ENCODE measurements around the gene OSBPL10. TPM values are rescaled to one million over a fixed set of nuclear protein-coding genes. Genes with fewer than 3 reads are reported as not detected.
"Not testable (repeated sequence)": the region's sequence is repeated elsewhere in the genome, so short reads cannot be mapped to it uniquely, and the experiment has no call there.

The OSBPL10 gene
- total RNA-seq, 1 donor from 2014 or later = 12.1 TPM

DNA sequence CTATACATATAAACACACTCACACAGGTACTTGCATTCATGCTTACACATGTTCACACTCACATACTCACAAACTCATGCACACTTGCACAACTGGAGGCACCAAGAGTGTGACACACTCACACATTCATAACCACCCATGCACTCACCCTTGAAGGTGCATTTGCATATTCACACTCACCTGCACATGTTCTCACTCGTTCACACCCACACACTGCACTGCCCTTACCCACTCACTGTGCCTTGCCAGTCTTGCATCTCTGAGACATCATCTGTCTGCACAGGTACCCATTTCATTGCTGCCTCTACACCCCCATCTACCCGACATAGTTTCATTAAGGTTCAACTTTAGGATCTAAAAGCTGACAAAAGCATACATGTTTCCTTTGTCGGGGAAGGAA is 95.8 kb downstream of the OSBPL10 start:
- peaks cover 3% of the 10 kb centered on the region for H3K9me3 Mint-ChIP-seq

DNA sequence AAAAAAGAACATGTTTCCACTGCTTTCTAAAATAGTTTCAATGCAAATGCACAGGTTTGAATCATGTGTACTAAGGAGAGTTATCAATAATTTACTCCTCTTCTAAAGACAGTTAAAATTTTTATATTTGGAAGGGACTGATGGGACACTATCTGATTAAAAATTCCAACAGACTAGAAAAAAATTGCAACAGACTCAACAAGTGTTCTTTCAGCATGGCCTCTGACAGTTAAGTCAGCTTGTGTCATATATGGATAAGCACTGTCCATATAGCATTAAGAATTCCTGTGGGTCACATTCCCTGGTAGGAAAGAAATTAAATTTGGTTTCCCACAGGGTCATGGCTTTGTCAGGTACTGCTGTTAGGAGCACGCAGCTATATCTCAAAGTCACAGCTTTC is 96.8 kb downstream of the OSBPL10 start:
- H3K36me3 Mint-ChIP-seq (ENCODE audit: low read depth) = peaks cover 5% of the 10 kb centered on the region
- intact Hi-C loops (cut with micrococcal nuclease) = no loop called here
- H3K27me3 Mint-ChIP-seq (ENCODE audit: insufficient read depth) = peaks cover under 1% of the 10 kb centered on the region
- no peak overlapping the region for H3K27ac Mint-ChIP-seq
- H3K4me3 Mint-ChIP-seq = no peak overlapping the region
- H3K9me3 Mint-ChIP-seq = peaks cover 3% of the 10 kb centered on the region
- DNase-seq (ENCODE audit: low spot score) = no peak
- no peaks in the 10 kb centered on the region for H3K4me1 Mint-ChIP-seq (ENCODE audit: low read depth)

More for the DNA sequence above, 95.8 kb downstream of the OSBPL10 start:
- no peak overlapping the region for H3K27ac Mint-ChIP-seq
- no peak overlapping the region for H3K4me3 Mint-ChIP-seq
- H3K27me3 Mint-ChIP-seq (ENCODE audit: insufficient read depth) = peaks cover 2% of the 10 kb centered on the region
- DNase-seq (ENCODE audit: low spot score) = no peak
- no peaks in the 10 kb centered on the region for H3K4me1 Mint-ChIP-seq (ENCODE audit: low read depth)
- H3K36me3 Mint-ChIP-seq (ENCODE audit: low read depth) = peaks cover 5% of the 10 kb centered on the region
- intact Hi-C loops (cut with micrococcal nuclease) = no loop called here

DNA sequence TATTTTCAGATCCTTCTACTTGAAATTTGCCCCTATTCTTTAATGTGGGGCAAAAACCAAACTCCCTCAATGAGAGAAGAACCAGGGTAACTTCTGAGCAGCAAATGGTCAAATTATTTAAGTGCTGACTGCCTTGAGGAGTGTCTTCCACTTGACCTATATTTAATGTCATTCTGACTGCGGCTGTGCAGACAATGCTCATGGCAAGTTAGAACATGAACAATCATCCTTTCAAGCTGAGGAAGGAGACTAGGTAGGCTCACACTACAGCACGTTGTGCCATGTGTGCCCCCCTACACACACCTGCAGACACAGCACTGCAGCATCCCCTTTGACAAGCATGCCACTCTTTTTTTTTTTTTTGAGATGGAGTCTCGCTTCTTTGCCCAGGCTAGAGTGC is 98.2 kb downstream of the OSBPL10 start:
- intact Hi-C loops (cut with micrococcal nuclease) = no loop called here
- H3K4me1 Mint-ChIP-seq (ENCODE audit: low read depth) = no peaks in the 10 kb centered on the region
- H3K27ac Mint-ChIP-seq = no peak overlapping the region
- peaks cover 3% of the 10 kb centered on the region for H3K9me3 Mint-ChIP-seq
- H3K36me3 Mint-ChIP-seq (ENCODE audit: low read depth) = peaks cover 5% of the 10 kb centered on the region
- DNase-seq (ENCODE audit: low spot score) = no peak
- no peaks in the 10 kb centered on the region for H3K27me3 Mint-ChIP-seq (ENCODE audit: insufficient read depth)
- H3K4me3 Mint-ChIP-seq = no peak overlapping the region

DNA sequence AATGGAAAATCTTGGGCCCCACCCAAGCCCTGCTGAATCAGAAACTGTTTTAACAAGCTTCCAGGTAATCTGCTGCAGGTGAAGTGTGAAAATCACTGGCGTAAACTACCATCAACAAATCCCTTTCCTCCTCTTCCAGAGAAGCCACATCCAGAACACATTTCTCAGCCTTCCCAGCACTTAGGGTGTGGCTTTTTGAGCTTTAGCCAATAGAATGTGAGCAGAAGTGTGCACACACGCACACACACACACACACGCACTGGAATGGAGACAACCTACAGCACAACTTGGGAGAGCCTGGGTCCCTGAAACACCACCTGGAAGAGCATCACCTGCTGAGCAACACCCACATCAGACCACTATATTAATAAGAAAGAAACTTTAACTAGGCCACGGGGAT is 98.6 kb downstream of the OSBPL10 start:
- H3K9me3 Mint-ChIP-seq = peaks cover 3% of the 10 kb centered on the region
- no peak for DNase-seq (ENCODE audit: low spot score)
- intact Hi-C loops (cut with micrococcal nuclease) = no loop called here
- H3K4me3 Mint-ChIP-seq = no peak overlapping the region
- H3K27ac Mint-ChIP-seq = no peak overlapping the region
- peaks cover 5% of the 10 kb centered on the region for H3K36me3 Mint-ChIP-seq (ENCODE audit: low read depth)
- no peaks in the 10 kb centered on the region for H3K27me3 Mint-ChIP-seq (ENCODE audit: insufficient read depth)
- H3K4me1 Mint-ChIP-seq (ENCODE audit: low read depth) = no peaks in the 10 kb centered on the region

DNA sequence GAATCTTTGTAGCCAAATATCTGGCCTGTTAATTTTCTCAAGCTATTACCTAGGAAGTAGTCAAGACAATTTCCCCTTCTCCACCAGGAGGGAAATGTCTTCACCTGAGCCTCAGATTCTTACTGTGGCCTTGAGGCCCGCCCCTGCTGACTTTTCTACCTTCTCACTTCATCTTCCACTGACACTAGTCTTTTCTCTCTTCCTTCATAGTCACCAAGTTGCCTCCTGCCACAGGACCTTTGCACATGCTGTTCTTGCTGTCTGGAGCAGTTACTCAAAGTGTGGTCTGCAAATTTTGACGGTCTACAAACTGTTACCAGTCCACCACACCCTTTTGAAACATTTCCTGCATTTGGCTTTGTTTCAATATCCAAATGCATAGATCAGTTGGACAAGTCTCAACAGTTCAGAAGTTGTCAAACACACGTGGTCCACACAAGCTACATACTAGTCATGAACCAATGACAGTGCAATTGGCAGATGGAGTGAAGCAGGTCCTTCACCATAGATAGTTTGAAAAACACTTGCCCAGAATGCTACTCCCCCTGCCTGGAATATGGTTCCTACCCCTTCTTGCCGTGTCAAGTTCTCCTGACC is 100.5 kb downstream of the OSBPL10 start:
- H3K27ac Mint-ChIP-seq = no peak overlapping the region
- no peaks in the 10 kb centered on the region for H3K27me3 Mint-ChIP-seq (ENCODE audit: insufficient read depth)
- peaks cover 5% of the 10 kb centered on the region for H3K4me1 Mint-ChIP-seq (ENCODE audit: low read depth)
- H3K4me3 Mint-ChIP-seq = no peak overlapping the region
- intact Hi-C loops (cut with micrococcal nuclease) = no loop called here
- no peak for DNase-seq (ENCODE audit: low spot score)
- H3K9me3 Mint-ChIP-seq = peaks cover 3% of the 10 kb centered on the region
- H3K36me3 Mint-ChIP-seq (ENCODE audit: low read depth) = peaks cover 2% of the 10 kb centered on the region

DNA sequence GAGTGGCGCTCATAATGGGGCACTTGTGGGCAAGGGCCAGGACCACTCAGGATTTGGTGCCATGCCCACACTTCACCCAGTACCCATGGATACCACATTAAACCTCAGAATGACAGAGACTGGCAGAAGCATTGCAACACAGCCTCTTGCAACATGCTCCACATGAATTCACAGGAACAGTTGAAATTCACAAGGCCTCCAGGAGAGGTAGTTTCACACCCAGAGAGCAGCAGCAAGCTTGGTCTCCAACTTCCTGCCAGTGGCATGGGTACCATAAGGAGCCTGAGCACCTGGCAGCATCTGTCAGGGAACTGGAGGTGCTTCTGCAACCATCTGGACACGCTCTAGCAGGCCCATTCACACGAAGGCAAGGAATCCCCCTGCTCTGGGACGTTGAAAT is 101.0 kb downstream of the OSBPL10 start:
- peaks cover 2% of the 10 kb centered on the region for H3K36me3 Mint-ChIP-seq (ENCODE audit: low read depth)
- no peak overlapping the region for H3K27ac Mint-ChIP-seq
- H3K27me3 Mint-ChIP-seq (ENCODE audit: insufficient read depth) = no peaks in the 10 kb centered on the region
- DNase-seq (ENCODE audit: low spot score) = no peak
- intact Hi-C loops (cut with micrococcal nuclease) = no loop called here
- H3K9me3 Mint-ChIP-seq = peaks cover 3% of the 10 kb centered on the region
- H3K4me3 Mint-ChIP-seq = no peak overlapping the region
- peaks cover 5% of the 10 kb centered on the region for H3K4me1 Mint-ChIP-seq (ENCODE audit: low read depth)

DNA sequence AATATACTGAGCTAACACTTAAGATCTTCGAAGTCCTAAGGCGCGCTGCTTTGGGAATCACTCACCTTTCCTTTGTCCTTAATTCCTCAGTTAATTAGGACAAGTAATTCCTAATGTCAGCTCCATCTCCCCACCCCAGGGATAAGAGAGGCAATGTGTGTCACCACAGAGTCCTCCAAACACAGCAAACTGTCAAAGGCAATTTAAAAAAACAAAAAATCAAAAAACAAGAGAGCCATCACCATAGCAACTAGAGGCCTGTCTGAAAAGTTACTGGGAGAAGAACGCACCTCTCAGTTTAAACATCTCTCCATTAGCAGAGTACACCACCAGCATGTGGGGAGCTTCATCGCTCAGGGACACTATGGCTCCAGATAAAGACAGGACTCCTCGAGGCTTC is 101.7 kb downstream of the OSBPL10 start:
- Mint-ChIP-seq H3K27me3 (ENCODE audit: insufficient read depth) (no peaks in the 10 kb centered on the region), H3K27ac (no peak overlapping the region), H3K9me3 (peaks cover 3% of the 10 kb centered on the region), H3K36me3 (ENCODE audit: low read depth) (peaks cover 2% of the 10 kb centered on the region), H3K4me3 (no peak overlapping the region), H3K4me1 (ENCODE audit: low read depth) (peaks cover 5% of the 10 kb centered on the region)
- intact Hi-C loops (cut with micrococcal nuclease) = no loop called here
- DNase-seq (ENCODE audit: low spot score) = no peak

DNA sequence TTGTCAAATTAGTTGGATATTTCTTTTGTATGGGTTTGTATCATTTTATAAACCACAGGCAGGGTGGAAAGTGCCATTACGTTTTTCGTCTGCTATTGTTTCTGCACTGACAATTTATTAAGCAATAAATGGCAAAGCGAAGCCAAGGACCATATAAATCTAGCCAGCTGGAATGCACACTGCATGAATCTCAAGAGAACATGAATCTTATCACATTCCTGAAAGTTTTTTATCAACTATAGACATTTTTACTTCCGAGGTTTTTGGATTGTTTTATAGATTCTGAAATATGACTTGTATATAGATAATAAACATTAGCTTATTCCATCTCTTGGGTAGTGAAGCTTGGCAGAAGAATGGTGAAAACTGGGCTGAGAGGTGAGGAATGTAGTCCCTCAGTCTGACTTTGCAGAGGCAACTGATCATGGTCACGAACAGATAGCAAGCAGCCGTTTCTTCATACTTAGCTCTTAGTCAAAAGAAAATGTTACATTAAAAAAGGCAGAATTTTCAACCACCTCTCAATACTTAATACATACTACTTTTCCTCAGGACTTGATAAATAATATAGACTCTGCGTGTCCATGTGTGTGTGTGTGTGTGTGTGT is 102.7 kb downstream of the OSBPL10 start:
- no peak overlapping the region for H3K4me3 Mint-ChIP-seq
- no peaks in the 10 kb centered on the region for H3K27me3 Mint-ChIP-seq (ENCODE audit: insufficient read depth)
- peaks cover 2% of the 10 kb centered on the region for H3K36me3 Mint-ChIP-seq (ENCODE audit: low read depth)
- H3K4me1 Mint-ChIP-seq (ENCODE audit: low read depth) = peaks cover 5% of the 10 kb centered on the region
- peaks cover 3% of the 10 kb centered on the region for H3K9me3 Mint-ChIP-seq
- DNase-seq (ENCODE audit: low spot score) = no peak
- no peak overlapping the region for H3K27ac Mint-ChIP-seq
- intact Hi-C loops (cut with micrococcal nuclease) = no loop called here

DNA sequence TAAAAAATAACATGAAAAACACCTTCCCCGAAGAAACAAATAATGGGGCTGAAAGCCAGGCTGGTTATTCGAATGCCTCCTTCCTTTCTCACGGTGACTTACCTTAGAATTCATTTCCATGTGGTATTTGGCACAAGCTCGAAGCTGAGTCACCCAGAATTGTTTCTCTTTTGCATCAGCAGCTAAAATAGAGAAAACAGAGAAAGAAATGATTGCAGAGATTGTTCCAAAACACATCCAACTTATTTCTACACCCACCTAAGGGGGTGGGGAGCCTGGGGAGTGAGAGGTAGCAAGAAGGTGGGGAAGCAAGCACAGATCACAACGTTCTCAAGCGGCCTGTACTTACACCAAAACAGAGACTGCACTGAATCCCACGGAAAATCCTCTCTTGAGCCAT is 104.7 kb downstream of the OSBPL10 start:
- no peak for DNase-seq (ENCODE audit: low spot score)
- H3K27me3 Mint-ChIP-seq (ENCODE audit: insufficient read depth) = no peaks in the 10 kb centered on the region
- H3K4me3 Mint-ChIP-seq = no peak overlapping the region
- intact Hi-C loops (cut with micrococcal nuclease) = no loop called here
- no peak overlapping the region for H3K27ac Mint-ChIP-seq
- peaks cover 2% of the 10 kb centered on the region for H3K36me3 Mint-ChIP-seq (ENCODE audit: low read depth)
- H3K4me1 Mint-ChIP-seq (ENCODE audit: low read depth) = peaks cover 5% of the 10 kb centered on the region
- H3K9me3 Mint-ChIP-seq = peaks cover 3% of the 10 kb centered on the region

DNA sequence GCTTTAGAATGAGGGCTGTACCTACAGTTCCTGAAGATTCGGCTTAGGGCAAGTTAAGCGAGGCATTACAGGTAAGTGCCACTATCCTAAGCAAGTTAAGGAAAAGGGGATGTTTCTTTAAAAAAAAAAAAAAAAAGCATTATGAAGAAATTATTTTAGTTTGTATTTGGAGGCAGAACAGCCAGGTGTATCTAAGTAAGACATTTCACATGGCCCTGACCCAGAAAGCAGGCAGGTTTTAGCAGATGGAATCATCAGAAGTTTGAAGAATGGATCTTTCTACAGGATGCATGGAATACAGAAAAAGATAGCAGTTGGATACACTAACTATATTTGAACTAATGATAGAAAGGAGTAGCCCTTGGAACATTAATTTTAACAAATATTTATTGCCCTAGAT is 105.6 kb downstream of the OSBPL10 start:
- intact Hi-C loops (cut with micrococcal nuclease) = no loop called here
- no peak overlapping the region for H3K4me3 Mint-ChIP-seq
- no peak overlapping the region for H3K27ac Mint-ChIP-seq
- no peaks in the 10 kb centered on the region for H3K27me3 Mint-ChIP-seq (ENCODE audit: insufficient read depth)
- no peak for DNase-seq (ENCODE audit: low spot score)
- no peaks in the 10 kb centered on the region for H3K9me3 Mint-ChIP-seq
- no peaks in the 10 kb centered on the region for H3K36me3 Mint-ChIP-seq (ENCODE audit: low read depth)
- H3K4me1 Mint-ChIP-seq (ENCODE audit: low read depth) = peaks cover 5% of the 10 kb centered on the region

DNA sequence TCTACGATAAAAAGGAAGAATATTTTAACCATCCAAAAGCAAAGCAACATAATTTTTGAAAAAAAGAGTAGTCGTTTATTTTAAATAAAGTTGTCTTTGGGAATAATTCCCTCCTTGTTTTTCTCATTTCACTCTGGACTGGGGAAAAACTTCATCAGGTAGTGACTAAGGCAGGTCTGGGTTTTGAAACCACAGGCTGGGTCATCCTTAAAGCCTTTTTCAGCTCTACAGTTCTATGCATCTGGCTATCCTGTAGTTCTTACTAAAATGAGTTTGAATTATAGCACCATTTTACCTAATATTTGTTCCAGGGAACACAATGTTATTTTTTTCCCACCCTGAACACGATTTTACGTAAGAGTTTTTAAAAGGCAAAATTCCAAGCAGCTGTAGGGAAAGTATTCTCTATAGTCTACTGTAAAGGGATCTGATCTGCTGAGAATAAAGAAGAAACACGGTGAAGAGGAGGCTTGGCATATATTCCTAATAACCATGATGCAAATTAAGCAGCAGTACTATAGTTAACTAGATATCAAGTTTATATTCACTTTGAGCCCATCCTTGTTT is 107.7 kb downstream of the OSBPL10 start:
- no peak overlapping the region for H3K27ac Mint-ChIP-seq
- no peaks in the 10 kb centered on the region for H3K36me3 Mint-ChIP-seq (ENCODE audit: low read depth)
- no peak overlapping the region for H3K4me3 Mint-ChIP-seq
- intact Hi-C loops (cut with micrococcal nuclease) = no loop called here
- H3K9me3 Mint-ChIP-seq = no peaks in the 10 kb centered on the region
- DNase-seq (ENCODE audit: low spot score) = no peak
- peaks cover 5% of the 10 kb centered on the region for H3K4me1 Mint-ChIP-seq (ENCODE audit: low read depth)
- H3K27me3 Mint-ChIP-seq (ENCODE audit: insufficient read depth) = no peaks in the 10 kb centered on the region

DNA sequence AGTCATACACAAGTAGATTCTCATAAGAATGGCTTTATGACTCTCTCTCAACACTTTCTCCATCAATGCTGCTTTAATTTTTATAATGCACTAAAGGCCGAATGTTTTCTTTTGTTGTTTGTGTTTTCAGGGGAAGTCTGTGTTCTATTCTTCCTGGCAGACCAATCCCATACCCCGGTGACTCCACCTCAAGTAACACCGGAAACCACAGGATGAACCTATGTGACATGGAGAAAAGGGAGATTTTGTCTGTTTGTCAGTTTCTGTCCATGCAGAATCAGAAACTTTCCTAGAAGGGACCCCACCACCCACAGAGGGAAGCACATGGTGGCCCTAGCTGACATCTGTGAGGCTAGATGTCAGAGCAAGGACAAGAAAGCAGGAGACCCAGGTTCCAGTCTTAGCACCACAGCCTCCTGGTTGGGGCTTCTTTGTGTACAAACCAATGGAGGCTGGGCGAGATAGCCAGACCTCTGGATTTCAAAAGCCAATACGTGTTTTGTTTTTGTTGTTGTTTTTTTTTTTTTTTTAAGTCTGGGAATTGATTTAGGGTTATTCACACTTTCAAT is 109.0 kb downstream of the OSBPL10 start:
- Mint-ChIP-seq H3K4me3 (no peak overlapping the region), H3K9me3 (no peaks in the 10 kb centered on the region), H3K27ac (no peak overlapping the region), H3K27me3 (ENCODE audit: insufficient read depth) (no peaks in the 10 kb centered on the region), H3K4me1 (ENCODE audit: low read depth) (peaks cover 5% of the 10 kb centered on the region), H3K36me3 (ENCODE audit: low read depth) (no peaks in the 10 kb centered on the region)
- intact Hi-C loops (cut with micrococcal nuclease) = no loop called here
- DNase-seq (ENCODE audit: low spot score) = no peak

DNA sequence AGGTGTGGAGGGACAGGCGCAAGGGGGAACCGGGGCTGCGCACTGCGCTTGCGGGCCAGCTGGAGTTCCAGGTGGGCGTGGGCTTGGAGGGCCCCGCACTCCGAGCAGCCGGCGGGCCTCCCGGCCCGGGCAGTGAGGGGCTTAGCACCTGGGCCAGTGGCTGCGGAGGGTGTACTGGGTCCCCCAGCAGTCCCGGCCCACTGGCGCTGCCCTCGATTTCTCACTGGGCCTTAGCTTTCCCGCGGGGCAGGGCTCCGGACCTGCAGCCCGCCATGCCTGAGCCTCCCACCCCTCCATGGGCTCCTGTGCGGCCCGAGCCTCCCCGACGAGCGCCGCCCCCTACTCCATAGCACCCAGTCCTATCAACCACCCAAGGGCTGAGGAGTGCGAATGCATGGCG is 111.0 kb downstream of the OSBPL10 start:
- H3K27ac Mint-ChIP-seq; H3K9me3 Mint-ChIP-seq; H3K27me3 Mint-ChIP-seq (ENCODE audit: insufficient read depth); H3K4me1 Mint-ChIP-seq (ENCODE audit: low read depth); intact Hi-C loops (cut with micrococcal nuclease); H3K36me3 Mint-ChIP-seq (ENCODE audit: low read depth); H3K4me3 Mint-ChIP-seq; DNase-seq (ENCODE audit: low spot score): not testable (repeated sequence)
